Measurements from ENCODE around the gene LIPC. TPM values are rescaled to one million over a fixed set of nuclear protein-coding genes. Genes with fewer than 3 reads are reported as not detected.

The LIPC gene
- total and polyA plus RNA-seq, 2 donors, result 2.0 to 2.4 TPM

- no peak for DNase-seq (ENCODE audit: low read depth in 6 of 9, low spot score in 9 of 9)
- WGBS, result 97% methylated on average over 5 of the region's 5 CpGs
- H3K9me3 ChIP-seq (ENCODE audit: control insufficient read depth in 2 of 2, insufficient read depth in 1 of 2, low read length in 1 of 2), result no peaks in the 10 kb centered on the region
- H3K27me3 ChIP-seq (ENCODE audit: control insufficient read depth in 2 of 2, insufficient read depth in 1 of 2, low read length in 1 of 2), result no peaks in the 10 kb centered on the region
- H3K4me3 ChIP-seq (ENCODE audit: low read length in 2 of 2), result no peak overlapping the region
- no peaks in the 10 kb centered on the region for H3K36me3 ChIP-seq (ENCODE audit: control insufficient read depth in 2 of 2, insufficient read depth in 2 of 2, low read length in 1 of 2)
- H3K4me1 ChIP-seq (ENCODE audit: control insufficient read depth in 2 of 2, insufficient read depth in 2 of 2, low read length in 2 of 2), result peaks cover 0 to 3% of the 10 kb centered on the region in 2 donors
- no peak overlapping the region for H3K27ac ChIP-seq (ENCODE audit: low read depth in 1 of 2, low read length in 1 of 2)
These were observed 7.1 kb upstream of the LIPC start for GRCh38 chr15:58424722-58425121.

- Histone ChIP-seq H3K4me3 (ENCODE audit: low read length in 2 of 2) (no peak overlapping the region), H3K9me3 (ENCODE audit: control insufficient read depth in 2 of 2, insufficient read depth in 1 of 2, low read length in 1 of 2) (no peaks in the 10 kb centered on the region), H3K36me3 (ENCODE audit: control insufficient read depth in 2 of 2, insufficient read depth in 2 of 2, low read length in 1 of 2) (no peaks in the 10 kb centered on the region), H3K4me1 (ENCODE audit: control insufficient read depth in 2 of 2, insufficient read depth in 2 of 2, low read length in 2 of 2) (peaks cover 0 to 3% of the 10 kb centered on the region in 2 donors), H3K27ac (ENCODE audit: low read depth in 1 of 2, low read length in 1 of 2) (no peak overlapping the region), H3K27me3 (ENCODE audit: control insufficient read depth in 2 of 2, insufficient read depth in 1 of 2, low read length in 1 of 2) (no peaks in the 10 kb centered on the region)
- DNase-seq (ENCODE audit: low read depth in 6 of 9, low spot score in 9 of 9), result no peak
- 98% methylated on average over 3 of the region's 3 CpGs for WGBS
These were observed 6.6 kb upstream of the LIPC start for GRCh38 chr15:58425185-58425584.

- DNase-seq (ENCODE audit: low read depth in 6 of 9, low spot score in 9 of 9), result no peak
- no peaks in the 10 kb centered on the region for H3K4me1 ChIP-seq (ENCODE audit: control insufficient read depth in 2 of 2, insufficient read depth in 2 of 2, low read length in 2 of 2)
- no peak overlapping the region for H3K4me3 ChIP-seq (ENCODE audit: low read length in 2 of 2)
- no peaks in the 10 kb centered on the region for H3K36me3 ChIP-seq (ENCODE audit: control insufficient read depth in 2 of 2, insufficient read depth in 2 of 2, low read length in 1 of 2)
- H3K27me3 ChIP-seq (ENCODE audit: control insufficient read depth in 2 of 2, insufficient read depth in 1 of 2, low read length in 1 of 2), result no peaks in the 10 kb centered on the region
- H3K27ac ChIP-seq (ENCODE audit: low read depth in 1 of 2, low read length in 1 of 2), result no peak overlapping the region
- no peaks in the 10 kb centered on the region for H3K9me3 ChIP-seq (ENCODE audit: control insufficient read depth in 2 of 2, insufficient read depth in 1 of 2, low read length in 1 of 2)
- WGBS, result 97% methylated on average over 1 of the region's 1 CpG
These were observed 6.0 kb upstream of the LIPC start for GRCh38 chr15:58425834-58426233.

- no peaks in the 10 kb centered on the region for H3K27me3 ChIP-seq (ENCODE audit: control insufficient read depth in 2 of 2, insufficient read depth in 1 of 2, low read length in 1 of 2)
- no peaks in the 10 kb centered on the region for H3K9me3 ChIP-seq (ENCODE audit: control insufficient read depth in 2 of 2, insufficient read depth in 1 of 2, low read length in 1 of 2)
- peaks cover 0 to 2% of the 10 kb centered on the region in 2 donors for H3K4me1 ChIP-seq (ENCODE audit: control insufficient read depth in 2 of 2, insufficient read depth in 2 of 2, low read length in 2 of 2)
- WGBS, result 100% methylated on average over 1 of the region's 1 CpG
- no peak for DNase-seq (ENCODE audit: low read depth in 6 of 9, low spot score in 9 of 9)
- H3K36me3 ChIP-seq (ENCODE audit: control insufficient read depth in 2 of 2, insufficient read depth in 2 of 2, low read length in 1 of 2), result no peaks in the 10 kb centered on the region
- no peak overlapping the region for H3K27ac ChIP-seq (ENCODE audit: low read depth in 1 of 2, low read length in 1 of 2)
- no peak overlapping the region for H3K4me3 ChIP-seq (ENCODE audit: low read length in 2 of 2)
These were observed 5.3 kb upstream of the LIPC start for GRCh38 chr15:58426501-58426900.

GRCh38 chr15:58427987-58428386 is 3.8 kb upstream of the LIPC start:
- Histone ChIP-seq H3K4me3 (ENCODE audit: low read length in 2 of 2) (no peak overlapping the region), H3K4me1 (ENCODE audit: control insufficient read depth in 2 of 2, insufficient read depth in 2 of 2, low read length in 2 of 2) (peaks cover 0 to 6% of the 10 kb centered on the region in 2 donors), H3K9me3 (ENCODE audit: control insufficient read depth in 2 of 2, insufficient read depth in 1 of 2, low read length in 1 of 2) (no peaks in the 10 kb centered on the region), H3K27me3 (ENCODE audit: control insufficient read depth in 2 of 2, insufficient read depth in 1 of 2, low read length in 1 of 2) (no peaks in the 10 kb centered on the region), H3K36me3 (ENCODE audit: control insufficient read depth in 2 of 2, insufficient read depth in 2 of 2, low read length in 1 of 2) (no peaks in the 10 kb centered on the region), H3K27ac (ENCODE audit: low read depth in 1 of 2, low read length in 1 of 2) (no peak overlapping the region)
- DNase-seq (ENCODE audit: low read depth in 6 of 9, low spot score in 9 of 9), result no peak

- Histone ChIP-seq H3K4me3 (ENCODE audit: low read length in 2 of 2) (no peak overlapping the region), H3K9me3 (ENCODE audit: control insufficient read depth in 2 of 2, insufficient read depth in 1 of 2, low read length in 1 of 2) (no peaks in the 10 kb centered on the region), H3K4me1 (ENCODE audit: control insufficient read depth in 2 of 2, insufficient read depth in 2 of 2, low read length in 2 of 2) (peaks cover 0 to 10% of the 10 kb centered on the region in 2 donors), H3K36me3 (ENCODE audit: control insufficient read depth in 2 of 2, insufficient read depth in 2 of 2, low read length in 1 of 2) (peaks cover 0 to 2% of the 10 kb centered on the region in 2 donors), H3K27me3 (ENCODE audit: control insufficient read depth in 2 of 2, insufficient read depth in 1 of 2, low read length in 1 of 2) (no peaks in the 10 kb centered on the region), H3K27ac (ENCODE audit: low read depth in 1 of 2, low read length in 1 of 2) (no peak overlapping the region)
- WGBS, result over 99% methylated on average over 5 of the region's 5 CpGs
- no peak for DNase-seq (ENCODE audit: low read depth in 6 of 9, low spot score in 9 of 9)
These were observed 1.5 kb upstream of the LIPC start for GRCh38 chr15:58430224-58430787.

GRCh38 chr15:58432401-58432800 is 610 bp downstream of the LIPC start:
- Histone ChIP-seq H3K9me3 (ENCODE audit: control insufficient read depth in 2 of 2, insufficient read depth in 1 of 2, low read length in 1 of 2) (no peaks in the 10 kb centered on the region), H3K36me3 (ENCODE audit: control insufficient read depth in 2 of 2, insufficient read depth in 2 of 2, low read length in 1 of 2) (peaks cover 0 to 2% of the 10 kb centered on the region in 2 donors), H3K4me3 (ENCODE audit: low read length in 2 of 2) (no peak overlapping the region), H3K27ac (ENCODE audit: low read depth in 1 of 2, low read length in 1 of 2) (no peak overlapping the region), H3K4me1 (ENCODE audit: control insufficient read depth in 2 of 2, insufficient read depth in 2 of 2, low read length in 2 of 2) (peaks cover 6 to 18% of the 10 kb centered on the region in 2 donors), H3K27me3 (ENCODE audit: control insufficient read depth in 2 of 2, insufficient read depth in 1 of 2, low read length in 1 of 2) (no peaks in the 10 kb centered on the region)
- WGBS, result 92% methylated on average over 7 of the region's 7 CpGs
- DNase-seq (ENCODE audit: low read depth in 6 of 9, low spot score in 9 of 9), result no peak

- H3K36me3 ChIP-seq (ENCODE audit: control insufficient read depth in 2 of 2, insufficient read depth in 2 of 2, low read length in 1 of 2), result peaks cover 0 to 2% of the 10 kb centered on the region in 2 donors
- no peaks in the 10 kb centered on the region for H3K9me3 ChIP-seq (ENCODE audit: control insufficient read depth in 2 of 2, insufficient read depth in 1 of 2, low read length in 1 of 2)
- H3K27ac ChIP-seq (ENCODE audit: low read depth in 1 of 2, low read length in 1 of 2), result no peak overlapping the region
- H3K27me3 ChIP-seq (ENCODE audit: control insufficient read depth in 2 of 2, insufficient read depth in 1 of 2, low read length in 1 of 2), result no peaks in the 10 kb centered on the region
- DNase-seq (ENCODE audit: low read depth in 6 of 9, low spot score in 9 of 9), result no peak
- peaks cover 9 to 31% of the 10 kb centered on the region in 2 donors for H3K4me1 ChIP-seq (ENCODE audit: control insufficient read depth in 2 of 2, insufficient read depth in 2 of 2, low read length in 2 of 2)
- 92% methylated on average over 4 of the region's 4 CpGs for WGBS
- no peak overlapping the region for H3K4me3 ChIP-seq (ENCODE audit: low read length in 2 of 2)
These were observed 2.0 kb downstream of the LIPC start for GRCh38 chr15:58433597-58434333.

GRCh38 chr15:58434334-58434875 is 2.6 kb downstream of the LIPC start:
- H3K4me3 ChIP-seq (ENCODE audit: low read length in 2 of 2), result no peak overlapping the region
- H3K27me3 ChIP-seq (ENCODE audit: control insufficient read depth in 2 of 2, insufficient read depth in 1 of 2, low read length in 1 of 2), result no peaks in the 10 kb centered on the region
- H3K36me3 ChIP-seq (ENCODE audit: control insufficient read depth in 2 of 2, insufficient read depth in 2 of 2, low read length in 1 of 2), result peaks cover 0 to 2% of the 10 kb centered on the region in 2 donors
- H3K9me3 ChIP-seq (ENCODE audit: control insufficient read depth in 2 of 2, insufficient read depth in 1 of 2, low read length in 1 of 2), result no peaks in the 10 kb centered on the region
- H3K4me1 ChIP-seq (ENCODE audit: control insufficient read depth in 2 of 2, insufficient read depth in 2 of 2, low read length in 2 of 2), result peaks cover 9 to 37% of the 10 kb centered on the region in 2 donors
- H3K27ac ChIP-seq (ENCODE audit: low read depth in 1 of 2, low read length in 1 of 2), result no peak overlapping the region
- DNase-seq (ENCODE audit: low read depth in 6 of 9, low spot score in 9 of 9), result no peak
- 94% methylated on average over 10 of the region's 10 CpGs for WGBS
